Measurements from ENCODE around the gene DNAAF8. TPM values are rescaled to one million over a fixed set of nuclear protein-coding genes. Genes with fewer than 3 reads are reported as not detected.

DNAAF8 gene
- polyA plus RNA-seq, 3 donors, result 0.04 to 0.36 TPM; not detected in 1

- Mint-ChIP-seq H3K4me3 (no peak overlapping the region), H3K27ac (no peak overlapping the region)
Observed at GRCh38 chr16:4723071-4723767, 11.1 kb upstream of the DNAAF8 start.

GRCh38 chr16:4724661-4725270 lies 9.6 kb upstream of the DNAAF8 start:
- Histone ChIP-seq H4K20me1 (ENCODE audit: insufficient read depth, low read length) (no peaks in the 10 kb centered on the region), H3K27me3 (ENCODE audit: control insufficient read depth in 2 of 2, insufficient read depth in 2 of 2, low read length in 2 of 2) (no peaks in the 10 kb centered on the region), H3K4me1 (ENCODE audit: control insufficient read depth in 1 of 2, insufficient read depth in 2 of 2, low read length in 2 of 2) (no peaks in the 10 kb centered on the region), H3K27ac (ENCODE audit: low read depth in 1 of 2, low read length in 2 of 2) (no peak overlapping the region), H2AFZ (ENCODE audit: insufficient read depth, low read depth, low read length, poor library complexity, severe bottlenecking) (no peak overlapping the region), H3K9me3 (replicated peaks in 1 of 2; ENCODE audit: control insufficient read depth in 1 of 2, insufficient read depth in 1 of 2, low read length in 2 of 2) (no peaks in the 10 kb centered on the region), H3K4me3 (replicated peaks in 1 of 3; ENCODE audit: low read depth in 2 of 3, low read length in 3 of 3) (no peak overlapping the region), H3K9ac (ENCODE audit: insufficient read depth, low read length, poor library complexity, severe bottlenecking) (no peak overlapping the region), H3K36me3 (replicated peaks in 1 of 2; ENCODE audit: control insufficient read depth in 1 of 2, insufficient read depth in 2 of 2, low read length in 2 of 2) (peaks cover 33 to 61% of the 10 kb centered on the region in 2 donors), H3K79me2 (ENCODE audit: insufficient read depth, low read length) (no peaks in the 10 kb centered on the region), H3K4me2 (replicated peaks; ENCODE audit: extremely low read depth, low read length, poor library complexity, severe bottlenecking) (no peak overlapping the region)
- TF ChIP-seq, protein P1, sequence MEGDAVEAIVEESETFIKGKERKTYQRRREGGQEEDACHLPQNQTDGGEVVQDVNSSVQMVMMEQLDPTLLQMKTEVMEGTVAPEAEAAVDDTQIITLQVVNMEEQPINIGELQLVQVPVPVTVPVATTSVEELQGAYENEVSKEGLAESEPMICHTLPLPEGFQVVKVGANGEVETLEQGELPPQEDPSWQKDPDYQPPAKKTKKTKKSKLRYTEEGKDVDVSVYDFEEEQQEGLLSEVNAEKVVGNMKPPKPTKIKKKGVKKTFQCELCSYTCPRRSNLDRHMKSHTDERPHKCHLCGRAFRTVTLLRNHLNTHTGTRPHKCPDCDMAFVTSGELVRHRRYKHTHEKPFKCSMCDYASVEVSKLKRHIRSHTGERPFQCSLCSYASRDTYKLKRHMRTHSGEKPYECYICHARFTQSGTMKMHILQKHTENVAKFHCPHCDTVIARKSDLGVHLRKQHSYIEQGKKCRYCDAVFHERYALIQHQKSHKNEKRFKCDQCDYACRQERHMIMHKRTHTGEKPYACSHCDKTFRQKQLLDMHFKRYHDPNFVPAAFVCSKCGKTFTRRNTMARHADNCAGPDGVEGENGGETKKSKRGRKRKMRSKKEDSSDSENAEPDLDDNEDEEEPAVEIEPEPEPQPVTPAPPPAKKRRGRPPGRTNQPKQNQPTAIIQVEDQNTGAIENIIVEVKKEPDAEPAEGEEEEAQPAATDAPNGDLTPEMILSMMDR (IDR thresholded peaks at IDR 0.05), result no peak
- peak overlapping the region in 2 of 7 donors; percentile 48 to 65 for H3K27ac Mint-ChIP-seq
- H3K27me3 Mint-ChIP-seq (ENCODE audit: low read depth in 3 of 3), result no peaks in the 10 kb centered on the region
- H3K4me3 Mint-ChIP-seq, result no peak overlapping the region
- no peaks in the 10 kb centered on the region for H3K9me3 Mint-ChIP-seq
- DNase-seq, result no peak
- peaks cover 40 to 60% of the 10 kb centered on the region in 2 donors for H3K36me3 Mint-ChIP-seq
- 93% methylated on average over 10 of the region's 11 CpGs for WGBS (ENCODE audit: insufficient coverage)
- intact Hi-C loops (cut with micrococcal nuclease), result no loop called here
- H3K4me1 Mint-ChIP-seq, result no peaks in the 10 kb centered on the region

More at GRCh38 chr16:4723071-4723767, 11.1 kb upstream of the DNAAF8 start:
- H3K27me3 ChIP-seq (ENCODE audit: control insufficient read depth in 2 of 2, insufficient read depth in 2 of 2, low read length in 2 of 2), result no peaks in the 10 kb centered on the region
- H3K9me3 Mint-ChIP-seq, result no peaks in the 10 kb centered on the region
- no peaks in the 10 kb centered on the region for H3K9me3 ChIP-seq (replicated peaks in 1 of 2; ENCODE audit: control insufficient read depth in 1 of 2, insufficient read depth in 1 of 2, low read length in 2 of 2)
- no peak overlapping the region for H3K4me3 ChIP-seq (replicated peaks in 1 of 3; ENCODE audit: low read depth in 2 of 3, low read length in 3 of 3)
- no peaks in the 10 kb centered on the region for H4K20me1 ChIP-seq (ENCODE audit: insufficient read depth, low read length)
- no peaks in the 10 kb centered on the region for H3K4me1 ChIP-seq (ENCODE audit: control insufficient read depth in 1 of 2, insufficient read depth in 2 of 2, low read length in 2 of 2)
- H3K4me2 ChIP-seq (replicated peaks; ENCODE audit: extremely low read depth, low read length, poor library complexity, severe bottlenecking), result no peak overlapping the region
- no peak for DNase-seq
- TF ChIP-seq, protein P1 (IDR thresholded peaks at IDR 0.05), result no peak
- H3K36me3 ChIP-seq (replicated peaks in 1 of 2; ENCODE audit: control insufficient read depth in 1 of 2, insufficient read depth in 2 of 2, low read length in 2 of 2), result peaks cover 27 to 51% of the 10 kb centered on the region in 2 donors
- H2AFZ ChIP-seq (ENCODE audit: insufficient read depth, low read depth, low read length, poor library complexity, severe bottlenecking), result no peak overlapping the region
- WGBS (ENCODE audit: insufficient coverage), result 94% methylated on average over 5 of the region's 14 CpGs
- intact Hi-C loops (cut with micrococcal nuclease), result no loop called here
- no peak overlapping the region for H3K27ac ChIP-seq (ENCODE audit: low read depth in 1 of 2, low read length in 2 of 2)
- no peaks in the 10 kb centered on the region for H3K27me3 Mint-ChIP-seq (ENCODE audit: low read depth in 3 of 3)
- no peak overlapping the region for H3K9ac ChIP-seq (ENCODE audit: insufficient read depth, low read length, poor library complexity, severe bottlenecking)
- no peaks in the 10 kb centered on the region for H3K79me2 ChIP-seq (ENCODE audit: insufficient read depth, low read length)
- H3K4me1 Mint-ChIP-seq, result no peaks in the 10 kb centered on the region
- peaks cover 30 to 51% of the 10 kb centered on the region in 2 donors for H3K36me3 Mint-ChIP-seq
